Right lobe of liver (tissue), 6 donors: ENCODE results near the gene NUP88. TPM values are rescaled to one million over a fixed set of nuclear protein-coding genes. Genes with fewer than 3 reads are reported as not detected.

ENCODE experiments used
- ATAC-seq, 4 donors: fragments of 200-7000 bp; cut with Tn5 transposase; one replicate each; pipeline ENCODE4 v1.9.1; 2020; ENCODE audit warnings: mild to moderate bottlenecking in 4 of 4, moderate library complexity in 4 of 4
- DNase-seq, 3 donors: peaks; one replicate each; pipeline ENCODE4 v3.0.0-alpha.2; 2020
- H3K27ac ChIP-seq, 3 donors: fragments of 200-600 bp; one replicate each; pipeline ENCODE4 v1.8.0; 2022
- H3K27me3 ChIP-seq, 2 donors: fragments of 200-600 bp; one replicate each; pipeline ENCODE4 v1.8.0; 2022
- H3K36me3 ChIP-seq, 4 donors: fragments of 200-600 bp; sonication (generic) in 1 of 4; one replicate each; pipeline versions ENCODE4 v1.5.1 to v1.8.0; 2017 to 2022; ENCODE audit warnings: control low read depth in 1 of 4
- H3K4me1 ChIP-seq, 4 donors: fragments of 200-600 bp; sonication (generic) in 1 of 4; one replicate each; pipeline versions ENCODE4 v1.5.1 to v1.8.0; 2017 to 2022; ENCODE audit warnings: control low read depth in 1 of 4
- H3K4me3 ChIP-seq, 3 donors: fragments of 200-600 bp; one replicate each; pipeline ENCODE4 v1.8.0; 2022
- H3K9me3 ChIP-seq, 4 donors: fragments of 200-600 bp; sonication (generic) in 1 of 4; one replicate each; pipeline versions ENCODE4 v1.5.1 to v1.8.0; 2017 to 2022; ENCODE audit warnings: control low read depth in 1 of 4
- POLR2A ChIP-seq: fragments of 450-650 bp; IDR thresholded peaks from one replicate; pipeline ENCODE4 v1.6.1; 2017; ENCODE audit warnings: antibody characterized with exemption, mild to moderate bottlenecking
- WGBS: methylation state at CpG from one replicate; pipeline ENCODE4 v1.1.6; 2018; ENCODE audit warnings: low coverage, low lambda C conversion rate; ENCODE audit not compliant: insufficient coverage; ENCODE audit errors: missing lambda C conversion rate; 5-methylcytosine and 5-hydroxymethylcytosine counted together
- intact Hi-C, 2 donors: fragments of 100-400 bp; cut with DNase I; formaldehyde crosslinking; loops; one replicate each; pipeline versions ENCODE4 v1.11.2 to v1.14.1; 2022
- long read RNA-seq: library from polyadenylated mRNA; unstranded; transcript quantifications from one replicate; pipeline ENCODE4 v2.0.0, GENCODE V29; 2019
- total RNA-seq, 6 experiments: library from RNA; depleted of rRNA in 2 of 6; stranded (reverse); fragments of >200 nt in 2 of 6; fragmentation: NEBNext Ultra II Directional in 3 of 6; extraction: Animal tissue kit (Norgen Biotek cat#: 25700) in 3 of 6; gene quantifications; one replicate each; pipeline versions ENCODE4 v1.1.0 to v1.2.4, GENCODE V29; 2016 to 2023
- TF ChIP-seq, protein P1 (sequence below), 4 donors: fragments of 200-600 bp in 3 of 4; fragments of 450-650 bp in 1 of 4; IDR thresholded peaks; one replicate each; pipeline versions ENCODE4 v1.5.1 to v1.8.0; 2016 to 2022; ENCODE audit warnings: antibody characterized with exemption in 4 of 4, mild to moderate bottlenecking in 2 of 4
- donor health status: DM: no; HTN: yes; CAD: no.
- donor health status: DM: no; HTN: no; CAD: no.
- donor health status: DM: no; HTN: no; CAD: no.
- donor health status: DM: no; HTN: yes; CAD: no.
- donor health status: DM: no; HTN: yes; CAD: no.

Gene NUP88
- total RNA-seq: 10 to 100 TPM; 27.7 to 76.1 (median 52.3) TPM
- long read RNA-seq, transcript NUP88-207 (17 exons, 2,916 nt): major isoform, 6 of 10 reads
- long read RNA-seq, partial matches to known transcripts: 2 of 10 reads
- long read RNA-seq, other reads (novel, unspliced or antisense): 2 of 10 reads

DNA sequence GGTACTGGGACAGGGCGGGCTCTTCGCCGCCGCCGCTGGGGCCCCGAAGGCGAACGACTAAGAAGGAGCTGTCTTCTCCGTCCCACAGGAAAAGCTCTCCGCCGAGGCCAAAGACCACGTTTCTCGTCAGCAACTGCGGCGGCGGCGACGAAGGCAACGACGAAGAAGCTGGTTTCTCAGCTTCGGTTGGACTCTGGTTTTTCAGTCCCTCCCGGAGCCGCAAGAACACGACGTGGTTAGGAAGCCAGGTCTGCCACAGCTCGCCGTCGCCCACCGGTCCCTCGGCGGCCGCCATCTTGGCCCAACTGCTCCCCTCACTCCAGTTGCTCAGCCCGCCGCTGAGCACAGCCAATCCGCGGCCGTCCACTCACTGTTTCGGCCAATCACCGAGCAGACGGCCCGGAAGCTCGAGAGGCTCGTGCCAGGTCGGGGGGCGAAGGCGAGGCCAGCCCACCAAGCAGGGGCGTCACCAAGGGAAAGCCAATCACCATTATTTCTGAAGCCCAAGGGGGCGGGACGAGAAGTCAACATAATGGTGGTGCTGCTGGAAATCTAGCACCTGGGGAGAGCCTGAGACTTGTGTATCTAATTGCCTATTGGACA, at the start of gene NUP88:
TSS of gene NUP88 (minus strand) at position 307 of the 603 bp plus-strand sequence. CDS start at position 295, 12 bp downstream.
- intact Hi-C loops: no loop called here
- Histone ChIP-seq H3K36me3 (peaks cover 0 to 42% (median 13%) of the 10 kb centered on the region in 4 donors), H3K9me3 (no peaks in the 10 kb centered on the region), H3K4me3 (peak within 1 kb of the TSS; percentile 56 to 87 (median 74)), H3K27ac (peak within 1 kb of the TSS; percentile 80 to 95 (median 84)), H3K27me3 (no peaks in the 10 kb centered on the region), H3K4me1 (peaks cover 0 to 43% (median 11%) of the 10 kb centered on the region in 4 donors)
- 0% methylated on average over 26 of the region's 49 CpGs for WGBS
- TF ChIP-seq POLR2A: peak; percentile 89
- TF ChIP-seq, protein P1, sequence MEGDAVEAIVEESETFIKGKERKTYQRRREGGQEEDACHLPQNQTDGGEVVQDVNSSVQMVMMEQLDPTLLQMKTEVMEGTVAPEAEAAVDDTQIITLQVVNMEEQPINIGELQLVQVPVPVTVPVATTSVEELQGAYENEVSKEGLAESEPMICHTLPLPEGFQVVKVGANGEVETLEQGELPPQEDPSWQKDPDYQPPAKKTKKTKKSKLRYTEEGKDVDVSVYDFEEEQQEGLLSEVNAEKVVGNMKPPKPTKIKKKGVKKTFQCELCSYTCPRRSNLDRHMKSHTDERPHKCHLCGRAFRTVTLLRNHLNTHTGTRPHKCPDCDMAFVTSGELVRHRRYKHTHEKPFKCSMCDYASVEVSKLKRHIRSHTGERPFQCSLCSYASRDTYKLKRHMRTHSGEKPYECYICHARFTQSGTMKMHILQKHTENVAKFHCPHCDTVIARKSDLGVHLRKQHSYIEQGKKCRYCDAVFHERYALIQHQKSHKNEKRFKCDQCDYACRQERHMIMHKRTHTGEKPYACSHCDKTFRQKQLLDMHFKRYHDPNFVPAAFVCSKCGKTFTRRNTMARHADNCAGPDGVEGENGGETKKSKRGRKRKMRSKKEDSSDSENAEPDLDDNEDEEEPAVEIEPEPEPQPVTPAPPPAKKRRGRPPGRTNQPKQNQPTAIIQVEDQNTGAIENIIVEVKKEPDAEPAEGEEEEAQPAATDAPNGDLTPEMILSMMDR (IDR thresholded peaks at IDR 0.05): no peak
- ATAC-seq (peak; percentile 93 to 98 (median 94)), DNase-seq (peak; percentile 96 to 97 (median 96))

DNA sequence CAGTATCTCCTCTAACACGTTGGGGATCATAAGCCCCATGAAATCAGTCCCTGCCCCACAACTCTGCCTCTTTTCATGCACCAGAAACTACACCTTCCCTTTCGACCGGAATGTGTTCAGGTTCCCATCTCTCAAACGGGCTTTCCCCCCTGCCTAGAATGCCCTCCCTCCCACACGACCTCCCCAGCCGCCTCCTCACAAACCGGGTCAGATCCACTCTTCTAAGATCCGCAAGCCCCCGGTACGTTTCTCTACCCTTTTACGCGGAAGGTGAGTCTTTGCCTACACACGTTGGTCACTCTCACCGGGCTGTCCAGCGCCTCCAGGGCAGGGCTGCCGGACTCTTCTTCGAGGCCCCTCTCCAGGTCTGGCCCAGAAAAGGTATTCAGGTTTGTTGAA, 48.6 kb upstream of the NUP88 start:
- H3K4me1 ChIP-seq: peaks cover 0 to 36% (median 17%) of the 10 kb centered on the region in 4 donors
- peak; percentile 12 to 26 (median 20) for ATAC-seq
- H3K4me3 ChIP-seq: peak overlapping the region; percentile 90 to 99 (median 94)
- peaks cover 0 to 11% (median 6%) of the 10 kb centered on the region in 4 donors for H3K36me3 ChIP-seq
- H3K27ac ChIP-seq: peak overlapping the region in 2 of 3 donors; percentile 72 to 77
- DNase-seq: no peak
- 0% methylated on average over 13 of the region's 17 CpGs for WGBS
- intact Hi-C loops: no loop called here
- no peak for TF ChIP-seq POLR2A
- TF ChIP-seq, protein P1 (IDR thresholded peaks at IDR 0.05): no peak
- no peaks in the 10 kb centered on the region for H3K9me3 ChIP-seq
- no peaks in the 10 kb centered on the region for H3K27me3 ChIP-seq

DNA sequence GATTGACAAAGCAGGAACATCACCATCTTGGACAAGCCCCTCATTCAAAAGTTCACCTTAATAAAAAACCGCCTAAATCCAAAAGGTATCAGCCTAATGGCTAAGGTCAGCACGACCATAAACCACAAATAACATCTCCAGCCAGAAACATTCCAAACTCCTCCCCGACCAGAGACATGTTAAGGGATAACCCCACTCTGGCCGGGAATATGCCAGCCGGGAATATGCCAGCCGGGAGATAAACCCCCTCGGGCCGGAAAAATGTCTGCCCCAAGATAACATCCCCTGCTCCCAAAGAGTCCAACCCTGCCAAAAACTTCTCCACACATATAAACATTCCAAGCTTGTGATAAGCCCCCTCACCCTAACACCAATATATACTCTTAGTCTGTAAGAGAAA, 48.0 kb upstream of the NUP88 start:
- H3K27me3 ChIP-seq: no peaks in the 10 kb centered on the region
- WGBS: 9% methylated on average over 7 of the region's 8 CpGs
- H3K36me3 ChIP-seq: peaks cover 0 to 10% (median 6%) of the 10 kb centered on the region in 4 donors
- DNase-seq (no peak), ATAC-seq (no peak)
- no peaks in the 10 kb centered on the region for H3K9me3 ChIP-seq
- TF ChIP-seq, protein P1 (IDR thresholded peaks at IDR 0.05): no peak
- TF ChIP-seq POLR2A: no peak
- H3K4me3 ChIP-seq: peak overlapping the region; percentile 90 to 99 (median 94)
- H3K4me1 ChIP-seq: peaks cover 0 to 36% (median 17%) of the 10 kb centered on the region in 4 donors
- H3K27ac ChIP-seq: no peak overlapping the region
- intact Hi-C loops: no loop called here

DNA sequence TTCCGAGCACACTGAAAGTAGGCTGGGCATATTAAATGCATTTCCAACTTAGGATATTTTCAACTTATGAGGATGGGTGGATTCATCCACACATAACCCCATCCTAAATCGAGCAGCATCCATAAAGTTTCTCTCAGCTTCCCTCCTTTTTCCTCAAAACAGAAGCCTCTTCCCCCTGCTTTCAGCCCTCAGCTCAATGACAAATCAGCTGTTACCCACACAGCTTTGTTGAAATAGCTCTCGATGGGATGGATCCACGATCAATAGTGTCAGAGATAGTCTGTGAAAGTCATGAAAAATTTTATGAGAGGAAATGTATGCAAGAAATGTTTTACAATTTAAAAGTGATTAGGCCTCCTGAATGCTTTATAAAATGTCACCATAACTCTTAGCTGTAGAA, 46.8 kb upstream of the NUP88 start:
- no peak for TF ChIP-seq POLR2A
- TF ChIP-seq, protein P1 (IDR thresholded peaks at IDR 0.05): no peak
- WGBS: 54% methylated on average over 4 of the region's 4 CpGs

More for the DNA sequence above, 46.8 kb upstream of the NUP88 start:
- DNase-seq: no peak
- ATAC-seq: no peak
- Histone ChIP-seq H3K36me3 (peaks cover 0 to 5% (median 0%) of the 10 kb centered on the region in 4 donors), H3K27ac (no peak overlapping the region), H3K9me3 (no peaks in the 10 kb centered on the region), H3K4me3 (no peak overlapping the region), H3K4me1 (peaks cover 0 to 36% (median 17%) of the 10 kb centered on the region in 4 donors), H3K27me3 (no peaks in the 10 kb centered on the region)
- intact Hi-C loops: no loop called here
